ENCODE data around the gene RPS6KC1. TPM values are rescaled to one million over a fixed set of nuclear protein-coding genes. Genes with fewer than 3 reads are reported as not detected.
"Not testable (repeated sequence)": the region's sequence is repeated elsewhere in the genome, so short reads cannot be mapped to it uniquely, and the experiment has no call there.

The RPS6KC1 gene
- total and polyA plus RNA-seq, 9 of the 15 experiments (the other 6 are each of a cell fraction or from before 2014, with no cell fraction given): 4.3 to 34.6 (median 20.9) TPM

DNA sequence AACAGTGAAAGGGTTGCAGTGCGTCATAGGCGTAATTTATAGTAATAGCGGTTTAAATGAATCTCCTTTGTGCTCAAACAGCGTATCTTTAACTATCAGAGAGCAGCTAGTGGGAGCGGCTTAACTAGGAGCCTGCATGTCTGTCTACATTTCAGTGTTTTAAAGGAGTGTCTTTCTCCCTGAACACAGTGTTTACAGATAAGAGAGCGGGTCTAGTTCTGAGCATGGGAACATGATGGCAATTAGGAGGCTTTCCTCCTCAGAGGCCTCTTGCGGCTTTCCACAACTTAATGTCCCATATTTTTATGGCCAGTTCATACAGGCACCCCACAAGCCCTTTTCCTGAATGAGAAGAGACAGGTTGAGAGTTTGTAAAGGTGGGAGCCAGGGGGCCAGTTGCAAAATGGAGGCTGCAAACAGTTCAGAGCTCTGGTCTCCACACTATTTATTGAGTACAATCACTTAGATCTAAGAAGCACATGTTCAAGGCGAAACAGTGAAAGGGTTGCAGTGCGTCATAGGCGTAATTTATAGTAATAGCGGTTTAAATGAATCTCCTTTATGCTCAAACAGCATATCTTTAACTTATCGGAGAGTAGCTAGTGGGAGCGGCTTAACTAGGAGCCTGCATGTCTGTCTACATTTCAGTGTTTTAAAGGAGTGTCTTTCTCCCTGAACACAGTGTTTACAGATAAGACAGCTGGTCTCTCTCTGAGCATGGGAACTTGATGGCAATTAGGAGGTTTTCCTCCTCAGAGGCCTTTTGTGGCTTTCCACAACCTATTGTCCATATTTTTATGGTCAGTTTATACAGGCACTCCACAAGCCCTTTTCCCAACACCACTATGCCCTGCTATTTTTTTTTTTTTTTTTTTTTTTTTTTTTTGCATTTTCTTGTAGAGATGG, 5.5 kb upstream of the RPS6KC1 start (continued):
- not testable (repeated sequence) for TF ChIP-seq PBX2 (CRISPR knock-in tag; IDR thresholded peaks at IDR 0.05; ENCODE audit: low read depth)
- peak; percentile 68 for TF ChIP-seq PBX2 (tag; conservative IDR thresholded peaks at IDR 0.05; ENCODE audit: low read depth)
- 0 out of 2 replicates have a peak, but pooled peaks have one; percentile 24 for TF ChIP-seq STAT6 (CRISPR knock-in tag; IDR thresholded peaks at IDR 0.05)
- TF ChIP-seq BRD9 (IDR thresholded peaks at IDR 0.05; ENCODE audit: low read depth, partially characterized antibody): peak; percentile 78
- TF ChIP-seq ZNF197 (CRISPR knock-in tag; IDR thresholded peaks at IDR 0.05; ENCODE audit: low read depth): peak; percentile 92
- TF ChIP-seq DMBX1 (CRISPR knock-in tag; IDR thresholded peaks at IDR 0.05; ENCODE audit: borderline replicate concordance): peak; percentile 70; the same call in 1 of the 2 replicates
- peak; percentile 87 for TF ChIP-seq ZNF592 (IDR thresholded peaks at IDR 0.05)
- peak; percentile 42; the same call in 1 of the 2 replicates for TF ChIP-seq CEBPB (tag; IDR thresholded peaks at IDR 0.05)
- TF ChIP-seq CSDE1 (IDR thresholded peaks at IDR 0.05): 0 out of 4 replicates have a peak, but pooled peaks of 1 of the 2 experiments have one; percentile 39
- TF ChIP-seq CC2D1A (IDR thresholded peaks at IDR 0.05): peak; percentile 77; the same call in 1 of the 2 replicates
- peak; percentile 52 for TF ChIP-seq DACH1 (IDR thresholded peaks at IDR 0.05; ENCODE audit: partially characterized antibody)
- TF ChIP-seq GTF2A2 (tag; IDR thresholded peaks at IDR 0.05): peak; percentile 49; the same call in 1 of the 2 replicates
- TF ChIP-seq MECOM (CRISPR knock-in tag; IDR thresholded peaks at IDR 0.05): 0 out of 2 replicates have a peak, but pooled peaks have one; percentile 21
- TF ChIP-seq E2F6 (IDR thresholded peaks at IDR 0.05; ENCODE audit: borderline replicate concordance in 1 of 2, extremely low read depth in 1 of 2, insufficient read depth in 1 of 2, insufficient read length in 1 of 2, low read depth in 1 of 2, low read length in 1 of 2, poor library complexity in 1 of 2, severe bottlenecking in 1 of 2): peak in 1 of 2 experiments; percentile 7
- peak; percentile 70 for TF ChIP-seq POLR2A (conservative IDR thresholded peaks at IDR 0.05)

Measured in K562 (cell line).